K562 (cell line): Measurements from ENCODE around the gene PPP6R1. TPM values are rescaled to one million over a fixed set of nuclear protein-coding genes. Genes with fewer than 3 reads are reported as not detected.
A peak's percentile ranks its signal among the peaks of the same experiment; 100 is the strongest.

Source experiments
- ATF3 ChIP-seq, 2 experiments: fragments of 450-650 bp in 1 of 2; sonication (generic) in 1 of 2; formaldehyde crosslinking in 1 of 2; IDR thresholded peaks in 1 of 2; conservative IDR thresholded peaks in 1 of 2; 2 replicates each; pipeline versions ENCODE4 v1.6.1 to v1.8.1; 2016 to 2023; ENCODE audit warnings: mild to moderate bottlenecking in 2 of 2, moderate library complexity in 2 of 2, inconsistent platforms in 1 of 2, missing genetic modification reagents in 1 of 2
- FOXK2 ChIP-seq, 2 experiments: fragments of 450-650 bp; IDR thresholded peaks in 1 of 2; conservative IDR thresholded peaks in 1 of 2; 2 replicates each; pipeline ENCODE4 v1.6.1; 2016; ENCODE audit warnings: low read depth in 2 of 2, mild to moderate bottlenecking in 1 of 2
- KAT2B ChIP-seq: IDR thresholded peaks from one replicate; pipeline ENCODE4 v1.6.1; 2012; ENCODE audit warnings: low read depth, mild to moderate bottlenecking, control low read depth, inconsistent platforms, low read length, moderate library complexity
- KDM5B ChIP-seq: fragments of 200-600 bp; sonication (generic); IDR thresholded peaks from 2 replicates; pipeline ENCODE4 v1.6.1; 2012; ENCODE audit warnings: low read depth, mild to moderate bottlenecking, moderate library complexity, low read length, control low read depth, inconsistent platforms; ENCODE audit not compliant: insufficient replicate concordance
- MGA ChIP-seq: fragments of 450-650 bp; IDR thresholded peaks from 2 replicates; pipeline ENCODE4 v1.6.1; 2016; ENCODE audit warnings: mild to moderate bottlenecking, moderate library complexity
- MTA1 ChIP-seq: fragments of 450-650 bp; IDR thresholded peaks from 2 replicates; pipeline ENCODE4 v1.6.1; 2017; ENCODE audit warnings: borderline replicate concordance
- POLR2G ChIP-seq: fragments of 200-400 bp; formaldehyde crosslinking; IDR thresholded peaks from 2 replicates; pipeline ENCODE4 v1.6.1; 2017; ENCODE audit warnings: low read depth, mild to moderate bottlenecking, antibody characterized with exemption, low read length, moderate library complexity
- POLR3A ChIP-seq: IDR thresholded peaks from 2 replicates; pipeline ENCODE4 v1.6.1; 2011; ENCODE audit warnings: borderline replicate concordance, mild to moderate bottlenecking, moderate library complexity; ENCODE audit not compliant: insufficient read length, insufficient read depth; ENCODE audit errors: extremely low read depth
- PRPF4 ChIP-seq: fragments of 200-400 bp; formaldehyde crosslinking; IDR thresholded peaks from one replicate; pipeline ENCODE4 v1.6.1; 2017; ENCODE audit warnings: low read length, low read depth, mild to moderate bottlenecking; ENCODE audit not compliant: insufficient read depth, poor library complexity, severe bottlenecking
- SRSF1 ChIP-seq: fragments of 200-400 bp; formaldehyde crosslinking; IDR thresholded peaks from 2 replicates; pipeline ENCODE4 v1.6.1; 2017; ENCODE audit warnings: mild to moderate bottlenecking, low read depth, low read length, moderate library complexity
- TCFL5 ChIP-seq: fragments of 250-450 bp; sonication (Bioruptor Pico); conservative IDR thresholded peaks from 2 replicates; pipeline ENCODE4 v1.6.1; 2021; ENCODE audit warnings: mild to moderate bottlenecking, moderate library complexity, matching md5 sums
- ZKSCAN1 ChIP-seq: fragments of 150-350 bp; IDR thresholded peaks from 2 replicates; pipeline ENCODE4 v1.6.1; 2016; ENCODE audit warnings: low read depth, low read length
- ZNF146 ChIP-seq: IDR thresholded peaks from one replicate; pipeline ENCODE4 v1.6.1; 2018; ENCODE audit warnings: missing compliant biosample characterization; ENCODE audit not compliant: unreplicated experiment
- ZNF561 ChIP-seq: fragments of 450-650 bp; formaldehyde crosslinking; conservative IDR thresholded peaks from 2 replicates; pipeline ENCODE4 v1.4.0; 2020; ENCODE audit warnings: mild to moderate bottlenecking, moderate library complexity
- polyA plus RNA-seq, 8 experiments: library from polyadenylated mRNA; depleted of rRNA in 4 of 8; stranded (reverse) in 5 of 8; unstranded in 3 of 8; fragments of >200 nt; fragmentation: Nextera tagmentation in 2 of 8; fragmentation: Illumina TruSeq in 1 of 8; extraction: Ambion mirVana in 2 of 8; extraction: Trizol in 1 of 8; gene quantifications; 2 replicates each; pipeline versions ENCODE4 v1.2.1 to v1.2.3, GENCODE V29; 2011 to 2014; ENCODE audit warnings: inconsistent platforms in 1 of 8, missing spikeins in 1 of 8
- total RNA-seq, 7 experiments: library from RNA; depleted of rRNA in 6 of 7; stranded (reverse); fragments of >200 nt in 6 of 7; fragmentation: Illumina TruSeq in 2 of 7; extraction: Trizol in 2 of 7; gene quantifications; 2 replicates each; pipeline versions ENCODE4 v1.2.1 to v1.2.3, GENCODE V29; 2011 to 2021; ENCODE audit warnings: low replicate concordance in 1 of 7

PPP6R1 gene
- total and polyA plus RNA-seq, 9 of the 15 experiments (the other 6 are each of a cell fraction or from before 2014, with no cell fraction given), result 0.48 to 135 (median 37.2) TPM

DNA sequence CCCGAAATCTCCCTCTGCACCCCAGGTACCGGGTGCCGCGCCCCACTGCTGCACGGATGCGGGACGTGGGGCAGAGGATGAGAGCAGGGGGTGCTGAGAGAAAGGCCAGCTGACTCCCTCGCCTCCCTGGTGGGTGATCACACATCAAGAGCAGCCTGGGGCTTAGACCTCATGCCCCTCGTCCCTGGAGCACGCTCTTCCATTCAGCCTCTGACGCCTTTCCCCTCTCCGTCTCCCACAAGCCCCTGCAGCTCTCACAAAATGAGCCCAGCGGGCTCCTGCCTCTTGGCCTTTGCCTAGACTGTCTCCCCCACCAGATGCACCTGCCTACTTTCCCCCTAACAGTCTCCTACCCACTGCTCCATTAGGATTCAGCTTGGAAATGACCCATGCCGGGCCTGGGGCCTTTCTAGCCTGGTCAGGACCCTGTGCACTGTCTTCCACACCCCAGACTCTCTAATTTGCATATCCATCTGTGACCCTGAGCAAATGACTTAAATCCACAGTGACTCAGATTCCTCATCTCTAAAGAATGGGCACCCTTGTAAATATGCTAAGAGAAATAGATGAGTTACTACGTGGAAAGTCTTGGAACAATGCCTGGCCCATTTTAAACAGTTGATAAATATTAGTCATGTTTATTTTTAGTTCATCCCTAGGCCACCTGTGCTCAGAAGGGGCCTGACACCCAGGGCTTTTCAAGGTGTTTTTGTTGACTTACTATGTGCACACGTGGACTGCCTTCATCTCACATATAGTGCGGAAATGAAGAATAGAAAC is 48.9 kb downstream of the PPP6R1 start (continued):
- TF ChIP-seq ATF3 (IDR thresholded peaks at IDR 0.05) (peak; percentile 37; the same call in 1 of the 2 replicates), ATF3 (CRISPR knock-in tag; conservative IDR thresholded peaks at IDR 0.05) (no peak), ZNF561 (no peak), KAT2B (no peak), POLR2G (peak; percentile 54), SRSF1 (no peak), MGA (peak; percentile 91), TCFL5 (CRISPR knock-in tag) (no peak), KDM5B (peak; percentile 12), ZKSCAN1 (peak; percentile 50; the same call in 1 of the 2 replicates), PRPF4 (no peak), ZNF146 (CRISPR knock-in tag) (no peak), MTA1 (no peak), FOXK2 (conservative IDR thresholded peaks at IDR 0.05 in 1 of 2, IDR thresholded peaks at IDR 0.05 in 1 of 2; ENCODE audit: low read depth in 2 of 2) (0 out of 4 replicates have a peak, but pooled peaks of 1 of the 2 experiments have one; percentile 33), POLR3A (no peak)
